ENCODE measurements around the gene SLC9A1.

Gene SLC9A1

DNA sequence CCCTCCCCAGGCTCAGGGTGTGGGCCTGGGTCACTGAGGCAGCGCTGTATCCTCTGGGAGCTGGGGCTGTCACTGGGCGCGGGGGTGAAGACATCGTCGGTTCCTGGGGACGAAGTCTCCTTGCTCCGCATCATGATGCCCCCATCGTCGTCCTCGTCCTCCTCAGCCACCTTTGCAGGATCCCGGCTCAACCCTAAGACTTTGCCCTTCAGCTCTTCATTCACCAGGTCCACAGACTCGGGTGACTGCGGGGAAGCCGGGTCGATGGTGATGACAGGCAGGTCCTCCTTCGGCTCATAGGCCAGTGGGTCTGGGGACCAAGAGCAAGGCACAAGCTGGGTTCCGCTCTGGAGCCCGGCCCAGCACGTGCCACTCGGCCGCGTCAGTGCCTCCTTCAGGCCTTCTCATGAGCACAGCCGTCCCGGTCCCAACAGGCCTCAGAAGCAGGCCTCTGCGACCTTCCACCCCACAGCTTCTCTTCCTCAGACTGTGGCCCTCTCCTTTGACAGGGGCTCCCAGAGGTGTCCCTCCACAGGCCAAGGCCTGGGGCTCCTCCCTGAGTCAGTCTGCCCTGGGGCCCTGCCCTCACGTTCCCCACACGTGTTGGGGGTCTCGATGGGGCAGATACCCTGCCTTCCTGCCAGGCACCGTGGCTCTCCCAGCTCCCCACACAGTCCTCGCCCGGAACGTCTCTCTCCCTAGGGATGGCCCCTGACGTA lies 54.4 kb downstream of the SLC9A1 start:
- ChIA-PET POLR2A (interaction anchor here (0.6 kb wide), 1 partner anchor 1229 kb away, joined by 7 read pairs; no protein-coding TSS in a partner anchor), CTCF (interaction anchor here (0.6 to 15.2 kb wide), 25 partner anchors 11 to 296 kb away, joined by 3 to 329 read pairs (median 4); partner anchors contain the start of gene TRNP1)
- Histone ChIP-seq H3K9me3 (ENCODE audit: control insufficient read depth, insufficient read depth, low read depth, low read length) (no peaks in the 10 kb centered on the region), H3K4me3 (ENCODE audit: low read depth, low read length) (no peak overlapping the region), H3K27ac (ENCODE audit: extremely low read depth, low read depth, low read length) (no peak overlapping the region), H3K4me1 (ENCODE audit: control insufficient read depth, insufficient read depth, low read length) (peaks cover 8% of the 10 kb centered on the region), H3K36me3 (ENCODE audit: control insufficient read depth in 2 of 2, insufficient read depth in 1 of 2, low read length in 2 of 2) (peaks cover 0 to 39% of the 10 kb centered on the region in 2 experiments; a peak in 1 of 3 replicates)
- TF ChIP-seq ZNF140 (tag by site-specific recombination; IDR thresholded peaks at IDR 0.05) (no peak), MYNN (tag by site-specific recombination; IDR thresholded peaks at IDR 0.05; ENCODE audit: borderline replicate concordance) (no peak), ZNF266 (tag by site-specific recombination; IDR thresholded peaks at IDR 0.05; ENCODE audit: low read depth) (no peak), ZSCAN18 (tag by site-specific recombination; IDR thresholded peaks at IDR 0.05) (no peak), ZNF518A (tag by site-specific recombination; conservative IDR thresholded peaks at IDR 0.05; ENCODE audit: low read depth) (no peak), ZNF394 (tag by site-specific recombination; IDR thresholded peaks at IDR 0.05; ENCODE audit: borderline replicate concordance) (no peak), ZNF670 (tag by site-specific recombination; IDR thresholded peaks at IDR 0.05; ENCODE audit: low read depth) (no peak), SALL2 (tag by site-specific recombination; IDR thresholded peaks at IDR 0.05; ENCODE audit: borderline replicate concordance) (no peak), ZNF629 (tag by site-specific recombination; IDR thresholded peaks at IDR 0.05) (no peak)

GRCh38 chr1:27099587-27100334 lies 55.2 kb downstream of the SLC9A1 start:
- no peak overlapping the region for H3K27ac ChIP-seq (ENCODE audit: extremely low read depth, low read depth, low read length)
- no peak overlapping the region for H3K4me3 ChIP-seq (ENCODE audit: low read depth, low read length)
- peaks cover 0 to 32% of the 10 kb centered on the region in 2 experiments; a peak in 1 of 3 replicates for H3K36me3 ChIP-seq (ENCODE audit: control insufficient read depth in 2 of 2, insufficient read depth in 1 of 2, low read length in 2 of 2)
- H3K4me1 ChIP-seq (ENCODE audit: control insufficient read depth, insufficient read depth, low read length), result peaks cover 8% of the 10 kb centered on the region
- ChIA-PET CTCF (interaction anchor here (0.5 to 15.2 kb wide), 22 partner anchors 12 to 1049 kb away, joined by 3 to 329 read pairs (median 4); partner anchors contain the start of gene TRNP1), POLR2A (no interaction called here)
- no peaks in the 10 kb centered on the region for H3K9me3 ChIP-seq (ENCODE audit: control insufficient read depth, insufficient read depth, low read depth, low read length)
- TF ChIP-seq KLF1 (tag by site-specific recombination; IDR thresholded peaks at IDR 0.05) (peak; percentile 70), ZBTB48 (tag by site-specific recombination; IDR thresholded peaks at IDR 0.05) (peak; percentile 8; the same call in 1 of the 2 replicates), ZNF501 (tag by site-specific recombination; IDR thresholded peaks at IDR 0.05) (no peak), SP7 (tag by site-specific recombination; IDR thresholded peaks at IDR 0.05) (no peak), ZNF155 (tag by site-specific recombination; IDR thresholded peaks at IDR 0.05) (no peak), ZNF518A (tag by site-specific recombination; conservative IDR thresholded peaks at IDR 0.05; ENCODE audit: low read depth) (no peak), ZNF600 (tag by site-specific recombination; IDR thresholded peaks at IDR 0.05) (peak; percentile 19), BCL11A (tag by site-specific recombination; IDR thresholded peaks at IDR 0.05; ENCODE audit: low read depth) (no peak), ZNF335 (tag by site-specific recombination; conservative IDR thresholded peaks at IDR 0.05) (peak; percentile 46; the same call in 1 of the 2 replicates), OSR2 (tag by site-specific recombination; IDR thresholded peaks at IDR 0.05) (0 out of 2 replicates have a peak, but pooled peaks have one; percentile 4)
- TF ChIP-seq, protein P1, sequence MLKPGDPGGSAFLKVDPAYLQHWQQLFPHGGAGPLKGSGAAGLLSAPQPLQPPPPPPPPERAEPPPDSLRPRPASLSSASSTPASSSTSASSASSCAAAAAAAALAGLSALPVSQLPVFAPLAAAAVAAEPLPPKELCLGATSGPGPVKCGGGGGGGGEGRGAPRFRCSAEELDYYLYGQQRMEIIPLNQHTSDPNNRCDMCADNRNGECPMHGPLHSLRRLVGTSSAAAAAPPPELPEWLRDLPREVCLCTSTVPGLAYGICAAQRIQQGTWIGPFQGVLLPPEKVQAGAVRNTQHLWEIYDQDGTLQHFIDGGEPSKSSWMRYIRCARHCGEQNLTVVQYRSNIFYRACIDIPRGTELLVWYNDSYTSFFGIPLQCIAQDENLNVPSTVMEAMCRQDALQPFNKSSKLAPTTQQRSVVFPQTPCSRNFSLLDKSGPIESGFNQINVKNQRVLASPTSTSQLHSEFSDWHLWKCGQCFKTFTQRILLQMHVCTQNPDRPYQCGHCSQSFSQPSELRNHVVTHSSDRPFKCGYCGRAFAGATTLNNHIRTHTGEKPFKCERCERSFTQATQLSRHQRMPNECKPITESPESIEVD (tag by site-specific recombination; IDR thresholded peaks at IDR 0.05), result no peak

All from HEK293 (cell line).